ENCODE measurements around the gene CCDC171.
A peak's percentile ranks its signal among the peaks of the same experiment; 100 is the strongest.
"Not testable (repeated sequence)": the region's sequence is repeated elsewhere in the genome, so short reads cannot be mapped to it uniquely, and the experiment has no call there.

Gene CCDC171

DNA sequence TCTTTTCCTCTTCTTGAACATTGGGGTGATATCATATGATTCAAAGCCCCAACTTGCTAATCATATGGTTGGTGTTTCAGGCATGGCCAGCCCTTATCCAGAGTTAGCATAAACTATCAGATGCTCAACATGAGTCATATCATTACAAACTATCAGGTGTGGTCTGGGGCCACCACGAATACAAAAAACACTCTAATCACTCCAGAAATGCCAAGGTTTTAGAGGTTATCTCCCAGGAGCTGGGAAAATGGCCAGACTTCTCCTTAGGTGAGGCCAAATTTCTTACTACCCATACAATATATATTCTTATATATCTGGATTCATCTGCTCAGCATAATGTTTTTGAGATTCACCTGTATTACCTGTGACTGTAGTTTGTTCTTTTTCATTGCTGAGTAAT, 210.5 kb downstream of the CCDC171 start:
- peak; percentile 2 for DNase-seq (ENCODE audit: low read depth)

DNA sequence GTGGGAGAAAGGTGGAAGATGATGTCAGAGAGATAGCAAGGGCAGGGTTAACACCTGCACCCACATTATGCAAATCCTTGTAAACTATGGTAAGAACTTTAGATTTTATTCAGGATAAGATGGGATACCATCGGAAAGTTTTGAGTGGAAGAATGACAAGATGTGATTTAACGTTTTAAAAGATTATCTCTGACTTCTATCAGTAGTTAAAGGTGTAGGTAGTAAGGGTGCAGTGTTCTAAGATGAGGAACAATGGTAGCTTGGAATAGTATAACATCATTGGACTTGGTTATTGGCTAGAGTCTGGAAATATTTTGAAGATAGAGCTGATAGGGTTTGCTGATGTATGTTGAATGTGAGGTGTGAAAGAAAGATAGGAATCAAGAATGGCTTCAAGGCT, 211.3 kb downstream of the CCDC171 start:
- DNase-seq (ENCODE audit: low read depth), result no peak

DNA sequence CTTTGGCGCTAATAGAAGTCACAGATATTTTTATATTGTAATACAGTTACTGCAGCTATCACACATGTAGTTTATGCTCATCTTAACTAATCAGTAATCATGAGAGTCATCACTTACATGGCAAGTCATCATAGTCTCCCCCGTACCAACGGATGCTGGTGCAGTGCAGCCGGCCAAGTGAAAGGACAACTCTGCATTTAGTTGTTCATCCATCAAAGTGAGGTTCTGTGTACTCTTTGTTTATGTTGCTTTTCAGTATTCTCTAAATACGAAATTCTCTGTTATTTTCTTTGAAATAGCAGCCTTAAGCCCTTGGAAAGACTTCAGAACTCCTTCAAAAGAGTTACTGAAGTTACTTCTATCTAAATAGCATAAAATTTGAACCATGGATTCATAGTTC, 216.7 kb downstream of the CCDC171 start:
- DNase-seq (ENCODE audit: low read depth), result no peak

DNA sequence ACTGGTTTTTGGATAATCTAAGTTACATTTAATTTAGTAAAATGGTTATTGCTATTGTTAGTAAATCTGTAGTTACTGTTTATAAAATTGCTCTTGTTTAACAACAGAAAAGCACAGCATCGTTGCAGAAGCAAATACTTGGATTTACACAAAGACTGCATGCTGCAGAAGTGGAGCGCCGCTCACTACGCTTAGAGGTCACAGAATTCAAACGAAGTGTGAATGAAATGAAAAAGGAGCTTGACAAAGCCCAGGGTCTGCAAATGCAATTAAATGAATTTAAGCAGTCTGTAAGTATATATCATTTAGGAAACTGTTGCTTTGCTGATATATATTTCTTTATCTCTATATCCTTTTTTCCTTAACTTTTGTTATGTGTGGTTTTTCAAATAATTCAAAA, 226.0 kb downstream of the CCDC171 start:
- DNase-seq (ENCODE audit: low read depth), result no peak

DNA sequence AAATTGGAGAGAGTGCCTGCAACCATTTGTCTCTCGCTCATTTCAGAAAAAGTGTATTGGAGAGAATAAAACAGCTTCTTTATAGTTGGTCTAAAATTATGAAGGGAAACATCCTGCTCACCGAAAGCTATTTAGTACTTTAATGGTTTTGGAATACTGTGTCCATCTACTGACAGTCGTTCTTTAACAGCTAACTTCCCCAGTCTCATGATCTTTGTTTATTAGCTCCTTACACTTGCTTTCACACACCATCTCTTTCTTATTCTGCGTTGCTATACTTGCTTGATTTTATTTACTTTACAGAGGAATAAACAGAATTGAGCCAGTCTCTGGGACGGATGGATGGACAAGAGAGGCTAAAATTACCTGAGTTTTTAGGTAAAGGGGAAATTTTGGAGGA, 229.3 kb downstream of the CCDC171 start:
- no peak for DNase-seq (ENCODE audit: low read depth)

DNA sequence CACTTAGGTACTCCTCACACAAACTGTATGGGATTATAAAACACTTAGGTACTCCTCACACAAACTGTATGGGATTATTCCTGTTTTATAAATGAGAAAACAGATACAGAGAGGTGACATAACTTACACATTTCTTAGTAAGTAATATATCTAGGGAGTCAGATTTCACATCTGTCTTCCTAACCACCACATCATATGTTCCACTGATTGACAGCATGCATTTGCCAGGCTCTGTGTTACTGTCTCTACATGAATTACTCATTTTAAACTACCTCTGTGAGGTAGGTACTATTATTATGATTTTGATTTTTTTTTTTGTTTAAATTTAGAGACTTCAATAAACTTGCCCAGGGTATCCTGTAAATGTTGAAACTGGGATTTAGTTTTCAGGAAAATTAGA, 232.7 kb downstream of the CCDC171 start:
- DNase-seq (ENCODE audit: low read depth), result no peak

DNA sequence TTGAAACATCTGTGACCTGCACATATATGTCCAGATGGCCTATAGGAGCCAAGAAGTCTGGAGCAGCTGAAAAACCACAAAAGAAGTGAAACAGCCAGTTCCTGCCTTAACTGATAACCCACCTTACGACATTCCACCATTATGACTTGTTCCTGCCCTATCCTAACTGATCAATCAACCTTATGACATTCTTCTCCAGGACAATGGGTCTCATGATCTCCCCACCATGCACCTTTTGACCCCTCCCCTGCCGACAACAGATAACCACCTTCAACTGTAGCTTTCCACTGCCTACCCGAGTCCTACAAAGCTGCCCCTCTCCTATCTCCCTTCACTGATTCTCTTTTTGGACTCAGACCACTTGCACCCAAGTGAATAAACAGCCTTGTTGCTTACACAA, 233.8 kb downstream of the CCDC171 start:
- no peak for DNase-seq (ENCODE audit: low read depth)

DNA sequence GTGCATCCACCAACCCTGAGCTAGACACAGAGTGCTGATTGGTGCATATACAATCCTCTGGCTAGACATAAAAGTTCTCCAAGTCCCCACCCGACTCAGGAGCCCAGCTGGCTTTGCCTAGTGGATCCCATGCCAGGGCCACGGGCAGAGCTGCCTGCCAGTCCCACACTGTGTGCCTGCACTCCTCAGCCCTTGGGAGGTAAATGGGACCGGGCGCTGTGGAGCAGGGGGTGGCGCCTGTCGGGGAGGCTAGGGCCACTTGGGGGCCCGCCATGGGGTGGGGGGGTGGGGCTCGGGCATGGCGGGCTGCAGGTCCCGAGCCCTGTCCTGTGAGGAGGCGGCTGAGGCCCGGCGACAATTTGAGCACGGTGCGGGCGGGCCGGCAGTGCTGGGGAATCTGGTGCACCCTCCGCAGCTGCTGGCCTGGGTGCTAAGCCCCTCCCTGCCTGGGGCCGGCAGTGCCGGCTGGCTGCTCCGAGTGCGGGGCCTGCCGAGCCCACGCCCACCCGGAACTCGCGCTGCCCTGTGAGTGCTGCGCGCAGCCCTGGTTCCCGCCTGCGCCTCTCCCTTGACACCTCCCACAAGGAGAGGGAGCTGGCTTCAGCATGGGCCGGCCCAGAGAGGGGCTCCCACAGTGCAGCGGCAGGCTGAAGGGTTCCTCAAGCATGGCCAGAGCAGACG, 257.5 kb downstream of the CCDC171 start:
- DNase-seq (ENCODE audit: low read depth), result not testable (repeated sequence)

DNA sequence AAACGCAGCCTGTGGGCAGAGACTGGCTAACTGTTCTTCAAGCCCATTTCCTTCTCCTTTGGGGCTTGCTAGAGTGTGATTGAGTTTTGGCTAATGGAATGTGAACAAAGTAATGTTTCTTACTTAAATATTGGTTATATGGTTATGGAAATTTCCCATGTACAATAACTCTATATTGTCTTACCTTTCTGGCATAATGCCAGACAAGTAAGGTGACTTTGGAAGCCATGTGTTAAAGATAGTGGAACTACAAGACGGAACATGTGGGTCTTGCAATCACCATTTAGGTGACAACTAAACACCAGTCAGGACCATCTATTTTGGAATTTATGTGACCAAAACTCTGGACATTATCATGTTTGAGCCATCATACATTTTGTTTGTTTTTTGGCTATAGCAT, 260.2 kb downstream of the CCDC171 start:
- no peak for DNase-seq (ENCODE audit: low read depth)

DNA sequence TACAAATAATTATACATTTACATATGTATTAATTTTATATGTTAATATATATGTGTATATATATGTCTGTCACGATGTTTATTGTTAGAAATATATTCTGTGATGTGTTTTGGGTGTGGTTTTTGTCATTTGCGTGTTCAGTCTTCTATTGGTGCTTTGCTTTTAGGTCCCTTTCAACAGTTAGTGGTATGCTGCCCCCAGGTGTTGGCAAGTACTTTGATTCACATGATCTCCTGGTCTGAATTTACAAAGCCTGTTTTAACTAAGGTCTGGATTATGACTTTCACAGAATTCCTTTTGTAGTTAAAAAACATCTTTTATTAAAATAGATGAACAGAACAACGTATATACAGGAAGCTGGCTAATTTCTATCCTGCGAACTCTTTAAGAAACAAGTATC, 271.5 kb downstream of the CCDC171 start:
- DNase-seq (ENCODE audit: low read depth), result peak; percentile 42

DNA sequence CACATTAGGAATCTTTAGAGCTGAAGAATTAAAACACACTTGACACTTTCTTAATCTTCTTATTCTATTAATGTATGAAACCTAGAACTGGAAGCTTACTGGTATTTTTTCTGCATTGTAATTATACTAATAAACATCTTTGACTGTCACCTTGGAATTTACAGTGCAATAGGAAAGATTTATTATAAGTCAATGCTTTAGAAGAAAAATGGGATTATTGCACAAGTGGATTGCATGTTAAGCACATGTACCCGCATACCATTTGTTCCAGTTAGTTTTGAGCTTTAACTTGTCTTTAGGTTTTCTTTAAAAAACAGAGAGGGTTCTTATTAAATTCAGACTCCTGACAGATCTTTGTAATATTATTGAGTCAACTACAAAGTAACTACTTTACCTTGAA, 278.5 kb downstream of the CCDC171 start:
- DNase-seq (ENCODE audit: low read depth), result peak; percentile 55

DNA sequence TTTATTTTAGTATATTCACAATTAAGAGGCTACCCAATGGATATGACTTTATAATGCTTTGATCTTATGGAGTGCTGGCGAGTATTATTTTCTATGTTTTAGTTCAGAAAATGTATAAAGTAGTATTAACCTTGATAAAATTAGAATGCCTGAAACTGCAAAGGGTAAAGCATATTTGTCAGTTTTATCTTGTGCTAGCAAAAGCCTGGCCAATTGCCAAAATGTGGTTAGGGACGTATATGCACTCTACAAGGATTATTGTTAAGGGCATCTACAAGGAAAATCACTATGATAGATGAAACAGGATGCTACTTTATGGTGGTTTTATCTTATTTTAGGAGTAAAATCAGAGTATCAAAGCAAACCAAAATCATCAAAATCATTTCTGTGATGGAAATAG, 281.7 kb downstream of the CCDC171 start:
- DNase-seq (ENCODE audit: low read depth), result peak; percentile 58

DNA sequence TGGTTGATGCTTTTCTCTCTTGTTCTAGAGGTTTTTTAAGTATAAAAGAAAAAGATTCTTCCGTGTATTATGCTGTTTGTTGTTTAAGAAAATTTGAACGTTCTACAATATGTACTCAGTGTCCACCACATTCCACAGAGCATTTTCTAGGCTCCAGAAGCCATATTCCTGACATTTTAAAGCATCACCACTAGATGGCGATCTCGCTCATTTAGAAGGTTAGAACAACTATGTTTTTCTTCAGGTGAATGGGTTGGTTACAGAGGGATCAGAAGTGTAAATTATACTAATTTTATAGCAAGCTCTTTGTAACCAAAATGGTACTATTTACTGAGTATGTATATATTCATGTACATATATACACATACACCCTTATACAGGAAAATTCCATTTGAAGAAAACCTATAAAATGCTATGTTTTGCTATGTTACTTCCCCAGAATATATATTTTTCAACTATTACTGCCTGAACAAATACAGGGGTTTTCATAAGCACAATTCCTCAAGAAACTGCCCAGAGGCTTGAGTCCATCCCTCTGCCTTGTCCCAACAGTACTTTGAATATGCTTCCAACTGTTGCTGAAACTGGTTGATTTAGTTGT, 284.3 kb downstream of the CCDC171 start:
- peak; percentile 63 for DNase-seq (ENCODE audit: low read depth)

DNA sequence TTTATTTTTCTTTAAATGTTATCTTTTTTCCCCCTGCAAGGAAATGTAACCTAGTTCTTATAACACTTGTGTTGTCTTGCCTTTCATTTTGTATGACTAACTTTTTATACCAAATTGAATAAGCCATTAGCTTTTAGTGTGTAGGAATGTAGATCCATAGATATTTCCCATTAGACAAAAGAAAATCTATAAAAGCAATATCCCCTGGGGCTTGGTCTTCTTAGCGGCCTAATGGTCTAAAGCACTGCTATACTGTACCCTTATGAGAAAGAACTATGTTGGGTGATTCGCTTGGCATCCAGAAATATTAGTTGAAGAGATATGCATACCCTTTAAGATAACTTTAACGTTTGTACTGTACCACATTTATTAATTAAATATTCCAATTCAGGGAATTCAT, 289.2 kb downstream of the CCDC171 start:
- DNase-seq (ENCODE audit: low read depth), result no peak

DNA sequence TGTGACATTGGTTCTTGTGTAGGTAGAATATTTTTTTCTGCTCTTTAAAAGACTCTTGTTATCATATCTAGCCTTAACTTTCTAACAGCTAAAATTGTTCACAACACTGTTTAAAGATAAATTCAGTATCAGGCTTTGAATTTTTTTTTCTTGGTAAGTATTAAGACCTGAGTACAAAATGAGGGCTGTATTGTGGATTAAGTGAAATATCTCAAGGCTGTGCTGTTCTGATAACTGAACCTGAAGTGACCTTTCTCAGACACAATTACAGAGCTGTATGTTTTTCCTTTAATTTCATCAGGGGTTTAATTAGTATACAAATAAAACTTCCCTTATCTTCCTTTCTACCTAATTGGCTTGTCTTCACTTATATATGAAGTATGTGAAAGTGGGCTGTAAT, 290.5 kb downstream of the CCDC171 start:
- DNase-seq (ENCODE audit: low read depth), result peak; percentile 31

DNA sequence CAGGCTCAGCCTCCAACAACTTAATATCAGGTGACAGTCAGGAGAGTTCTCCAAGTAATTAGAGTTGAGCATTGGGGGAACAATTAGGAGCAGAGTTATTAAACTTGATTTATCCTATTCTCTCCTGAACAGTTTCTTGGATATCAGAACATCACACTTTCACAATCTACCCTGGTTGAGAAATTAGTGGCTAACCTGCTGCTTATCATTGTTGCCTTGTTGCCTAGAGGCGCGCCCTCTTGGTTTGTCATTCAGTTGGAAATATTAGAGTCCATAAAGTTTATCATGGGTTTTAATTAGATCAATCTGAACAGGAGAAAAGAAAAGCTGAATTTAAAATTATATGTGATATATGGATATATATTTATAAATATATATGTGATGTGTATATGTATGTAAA, 291.1 kb downstream of the CCDC171 start:
- DNase-seq (ENCODE audit: low read depth), result peak; percentile 53

DNA sequence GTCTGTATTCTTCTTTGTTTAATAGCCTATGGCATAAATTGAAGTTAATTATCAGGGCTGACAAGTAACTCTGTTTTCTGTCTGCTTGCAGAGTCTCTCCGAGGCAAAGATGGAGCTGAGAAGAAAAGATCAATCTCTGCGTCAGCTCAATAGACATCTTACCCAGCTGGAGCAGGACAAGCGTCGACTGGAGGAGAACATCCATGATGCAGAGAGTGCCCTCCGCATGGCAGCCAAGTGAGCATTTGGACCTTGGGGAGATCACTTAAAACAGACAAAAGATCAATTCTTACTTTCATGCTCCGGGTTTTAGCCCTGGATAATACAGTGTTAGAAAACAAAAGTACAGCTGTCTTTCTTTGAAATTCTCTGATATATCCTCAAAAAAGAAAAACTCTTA, 293.8 kb downstream of the CCDC171 start:
- no peak for DNase-seq (ENCODE audit: low read depth)

DNA sequence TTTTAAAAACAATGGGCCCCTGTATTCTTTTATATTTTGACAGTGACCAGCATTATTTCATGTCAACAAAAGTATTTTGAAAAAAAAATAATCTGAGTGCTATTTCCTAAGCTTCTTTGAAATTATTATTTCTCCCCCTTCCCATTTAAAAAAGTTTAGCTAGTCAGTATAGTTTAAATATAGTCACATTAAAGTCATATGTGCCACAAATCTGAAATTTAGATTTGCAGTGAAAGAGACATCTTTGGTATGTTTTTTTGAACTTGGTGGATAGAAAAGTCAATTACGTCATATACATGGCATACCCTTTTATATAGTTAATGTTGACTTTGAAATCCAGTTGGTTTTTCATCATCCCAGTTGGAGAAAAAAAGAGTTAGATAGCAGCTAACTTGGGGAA, 297.0 kb downstream of the CCDC171 start:
- DNase-seq (ENCODE audit: low read depth), result no peak

DNA sequence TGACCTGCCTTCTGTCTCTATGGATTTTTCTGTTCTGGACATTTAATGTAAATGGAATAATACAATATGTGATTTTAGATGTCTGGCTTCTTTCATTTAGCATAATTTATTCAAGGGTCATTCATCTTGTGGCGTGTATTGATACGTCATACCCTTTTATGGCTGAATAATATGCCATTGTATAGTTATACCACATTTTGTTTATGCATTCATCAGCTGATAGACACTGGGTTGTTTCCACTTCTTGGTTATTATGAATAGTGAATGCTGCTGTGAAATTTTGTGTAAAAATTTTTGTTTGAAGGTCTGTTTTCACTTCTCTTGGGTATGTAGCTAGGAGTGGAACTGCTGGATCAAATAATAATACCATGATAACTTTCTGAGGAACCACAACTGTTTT, 298.9 kb downstream of the CCDC171 start:
- DNase-seq (ENCODE audit: low read depth), result no peak

DNA sequence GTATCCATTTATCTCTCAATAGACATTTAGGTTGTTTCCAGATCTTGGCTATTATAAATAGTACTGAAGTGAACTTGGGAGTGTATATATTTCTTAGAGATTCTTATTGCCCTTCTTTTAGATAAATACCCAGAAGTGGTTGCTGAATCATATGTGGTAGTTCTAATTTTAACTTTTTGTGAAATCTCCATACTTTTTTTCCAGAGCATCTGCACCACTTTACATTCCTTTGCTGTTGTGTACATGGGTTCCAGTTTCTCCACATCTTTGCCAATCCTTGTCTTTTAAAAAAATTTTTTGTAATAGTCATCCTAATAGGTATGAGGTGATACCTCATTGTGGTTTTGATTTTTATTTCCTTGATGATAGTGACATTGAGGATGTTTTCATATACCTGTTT, 303.7 kb downstream of the CCDC171 start:
- peak; percentile 82 for DNase-seq (ENCODE audit: low read depth)

DNA sequence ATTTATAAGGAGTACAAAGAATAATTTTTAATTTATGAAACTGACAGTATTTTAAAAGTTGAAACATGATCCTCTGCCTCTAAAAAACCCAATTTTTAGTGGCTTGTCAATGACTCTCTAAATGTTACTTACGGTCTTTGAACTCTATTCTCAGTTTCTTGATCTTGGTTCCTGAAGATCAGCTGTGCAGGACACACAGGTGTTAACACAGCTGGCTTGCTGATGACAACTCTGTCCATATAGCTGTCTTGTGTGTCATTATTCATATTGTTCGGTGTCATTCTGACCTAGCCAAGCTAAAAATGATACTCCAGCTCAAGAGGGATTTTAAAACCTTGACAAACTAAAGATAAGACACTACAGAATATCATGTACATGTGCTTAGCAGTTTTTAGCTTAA, 314.5 kb downstream of the CCDC171 start:
- no peak for DNase-seq (ENCODE audit: low read depth)

DNA sequence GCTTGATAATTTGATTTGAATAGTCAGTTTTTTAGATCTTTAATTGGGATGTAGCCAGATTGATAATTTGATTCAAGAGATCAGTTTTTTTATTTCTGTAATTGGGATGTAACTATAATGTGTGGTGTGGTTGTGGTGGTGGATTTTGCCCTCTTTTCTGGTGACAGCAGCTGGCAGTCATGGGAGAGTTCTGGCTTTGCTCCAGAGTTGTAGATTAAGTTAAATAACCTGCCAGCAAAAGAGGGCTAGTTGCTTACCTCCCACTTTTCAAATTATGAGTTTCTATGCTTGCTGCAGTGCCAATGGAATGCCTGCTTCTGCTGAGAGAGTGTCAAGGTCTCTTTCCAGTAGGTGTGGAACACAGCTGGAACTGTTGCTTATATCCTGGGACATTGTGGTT, 315.1 kb downstream of the CCDC171 start:
- DNase-seq (ENCODE audit: low read depth), result no peak

DNA sequence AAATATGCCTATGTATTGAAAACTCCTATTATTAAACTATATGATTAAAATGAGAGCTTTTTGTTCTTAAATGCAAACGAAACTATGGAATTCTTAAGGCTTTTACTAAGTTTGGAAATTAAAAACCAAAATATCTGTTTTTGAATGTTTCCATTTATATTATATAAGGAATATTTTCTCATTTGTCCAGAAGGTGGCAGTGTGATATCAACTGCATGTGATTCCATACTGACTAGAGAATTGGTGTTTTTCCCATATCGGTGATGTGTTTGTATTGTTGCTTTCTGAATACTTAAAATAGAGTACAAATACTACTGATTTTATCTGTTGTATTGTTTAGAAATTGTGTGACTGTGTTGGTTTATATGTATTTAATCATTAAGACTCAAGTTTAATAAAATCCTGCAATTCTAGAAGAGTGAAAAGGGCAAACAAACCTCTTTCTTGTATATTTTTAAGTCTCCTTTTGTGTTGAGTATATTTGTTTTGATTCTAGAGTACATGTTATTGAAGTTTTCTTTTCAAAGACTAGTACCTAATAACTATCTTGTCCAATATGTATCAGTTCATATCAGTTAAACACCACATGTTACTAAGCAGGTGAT, 320.8 kb downstream of the CCDC171 start:
- DNase-seq (ENCODE audit: low read depth), result peak; percentile 67

DNA sequence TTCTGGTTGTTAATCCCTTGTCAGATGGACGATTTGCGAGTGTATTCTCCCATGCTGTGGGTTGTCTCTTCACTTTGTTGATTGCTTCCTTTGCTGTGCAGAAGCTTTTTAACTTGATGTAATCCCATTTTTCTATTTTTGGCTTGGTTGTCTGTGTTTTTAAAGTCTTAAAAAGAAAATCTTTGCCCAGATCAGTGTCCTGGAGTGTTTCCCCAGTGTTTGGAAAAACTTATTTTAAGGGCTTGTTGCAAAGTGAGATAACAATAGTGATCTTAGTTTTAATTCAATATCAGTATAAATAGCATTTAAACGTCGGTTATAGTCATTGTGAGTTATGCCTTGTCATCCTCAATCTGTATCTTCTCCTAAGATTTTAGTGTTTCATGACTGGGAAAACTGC, 329.5 kb downstream of the CCDC171 start:
- DNase-seq (ENCODE audit: low read depth), result peak; percentile 16
